DND-41 (cell line): Measurements from ENCODE around the gene EMP2.

Experiments used
- ATAC-seq: fragments of 200-7000 bp; cut with Tn5 transposase; 3 replicates; pipeline ENCODE4 v1.9.1; 2021; ENCODE audit warnings: low read depth; ENCODE audit not compliant: insufficient read depth
- DNase-seq: peaks from one replicate; pipeline ENCODE4 v3.0.0-alpha.2; 2020
- H2AFZ ChIP-seq: 2 replicates; pipeline ENCODE4 v1.6.0; 2012; ENCODE audit warnings: low read depth, low read length
- H3K27ac ChIP-seq: 2 replicates; pipeline ENCODE4 v1.5.1; 2012; ENCODE audit warnings: low read length, inconsistent platforms
- H3K27me3 ChIP-seq: fragments of 200-600 bp; sonication (generic); 2 replicates; pipeline ENCODE4 v1.6.0; 2012; ENCODE audit warnings: low read length, mild to moderate bottlenecking, inconsistent platforms; ENCODE audit not compliant: insufficient read depth, poor library complexity
- H3K36me3 ChIP-seq: 2 replicates; pipeline ENCODE4 v1.5.1; 2012; ENCODE audit warnings: low read length, inconsistent platforms; ENCODE audit not compliant: insufficient read depth
- H3K4me1 ChIP-seq: 2 replicates; pipeline ENCODE4 v1.5.1; 2012; ENCODE audit warnings: mild to moderate bottlenecking, low read length; ENCODE audit not compliant: insufficient read depth
- H3K4me2 ChIP-seq: 2 replicates; pipeline ENCODE4 v1.6.0; 2012; ENCODE audit warnings: mild to moderate bottlenecking, moderate library complexity, low read length, inconsistent platforms; ENCODE audit not compliant: insufficient read depth
- H3K4me3 ChIP-seq, 2 experiments: fragments of 200-600 bp in 1 of 2; shearing (Covaris generic) in 1 of 2; 2 replicates each; pipeline ENCODE4 v1.5.1; 2012 to 2016; ENCODE audit warnings: inconsistent platforms in 2 of 2, low read length in 2 of 2, mild to moderate bottlenecking in 2 of 2, low read depth in 1 of 2, moderate library complexity in 1 of 2
- H3K79me2 ChIP-seq: 2 replicates; pipeline ENCODE4 v1.6.0; 2012; ENCODE audit warnings: low read length, inconsistent platforms; ENCODE audit not compliant: insufficient read depth
- H3K9ac ChIP-seq: 2 replicates; pipeline ENCODE4 v1.6.0; 2012; ENCODE audit warnings: low read depth, mild to moderate bottlenecking, inconsistent platforms, low read length, moderate library complexity
- H3K9me3 ChIP-seq: 2 replicates; pipeline ENCODE4 v1.5.1; 2012; ENCODE audit warnings: low read length, moderate library complexity, mild to moderate bottlenecking, inconsistent platforms; ENCODE audit not compliant: insufficient read depth, severe bottlenecking
- H4K20me1 ChIP-seq: 2 replicates; pipeline ENCODE4 v1.6.0; 2012; ENCODE audit warnings: low read length; ENCODE audit not compliant: insufficient read depth
- CTCF ChIP-seq: IDR thresholded peaks from 2 replicates; pipeline ENCODE4 v1.5.1; 2012; ENCODE audit warnings: borderline replicate concordance, low read length, moderate library complexity, mild to moderate bottlenecking; ENCODE audit not compliant: poor library complexity, severe bottlenecking; ENCODE audit errors: extremely low read depth
- EZH2 ChIP-seq: IDR thresholded peaks from 3 replicates; pipeline ENCODE4 v1.6.1; 2012; ENCODE audit warnings: borderline replicate concordance, low read depth, mild to moderate bottlenecking, moderate library complexity, low read length, inconsistent platforms; ENCODE audit not compliant: severe bottlenecking

Gene EMP2

GRCh38 chr16:10501016-10501607 is 79.3 kb downstream of the EMP2 start:
- H3K79me2 ChIP-seq = no peaks in the 10 kb centered on the region
- DNase-seq (peak; percentile 23), ATAC-seq (peak; percentile 33; the same call in 1 of the 3 replicates)
- no peaks in the 10 kb centered on the region for H3K9me3 ChIP-seq
- no peak overlapping the region for H2AFZ ChIP-seq
- no peaks in the 10 kb centered on the region for H3K27me3 ChIP-seq
- H3K4me3 ChIP-seq = no peak overlapping the region
- H3K36me3 ChIP-seq = no peaks in the 10 kb centered on the region
- no peak overlapping the region for H3K9ac ChIP-seq
- no peak overlapping the region for H3K27ac ChIP-seq
- no peak overlapping the region for H3K4me2 ChIP-seq
- no peaks in the 10 kb centered on the region for H4K20me1 ChIP-seq
- TF ChIP-seq EZH2 = no peak
- peak; percentile 20 for TF ChIP-seq CTCF
- no peaks in the 10 kb centered on the region for H3K4me1 ChIP-seq

- no peak for ATAC-seq
Measured at GRCh38 chr16:10500582-10500981, 79.8 kb downstream of the EMP2 start.

GRCh38 chr16:10497132-10498101 is 83.0 kb downstream of the EMP2 start:
- H3K4me3 ChIP-seq = no peak overlapping the region
- H4K20me1 ChIP-seq = no peaks in the 10 kb centered on the region
- no peak overlapping the region for H3K27ac ChIP-seq
- no peaks in the 10 kb centered on the region for H3K4me1 ChIP-seq
- TF ChIP-seq EZH2 (no peak), CTCF (no peak)
- H3K4me2 ChIP-seq = no peak overlapping the region
- no peak overlapping the region for H2AFZ ChIP-seq
- H3K27me3 ChIP-seq = no peaks in the 10 kb centered on the region
- no peak overlapping the region for H3K9ac ChIP-seq
- ATAC-seq (no peak), DNase-seq (no peak)
- no peaks in the 10 kb centered on the region for H3K79me2 ChIP-seq
- H3K36me3 ChIP-seq = no peaks in the 10 kb centered on the region
- H3K9me3 ChIP-seq = peaks cover 13% of the 10 kb centered on the region

More at GRCh38 chr16:10500582-10500981, 79.8 kb downstream of the EMP2 start:
- no peak overlapping the region for H3K27ac ChIP-seq
- H3K9me3 ChIP-seq = no peaks in the 10 kb centered on the region
- no peak overlapping the region for H3K4me3 ChIP-seq
- no peak overlapping the region for H3K4me2 ChIP-seq
- no peaks in the 10 kb centered on the region for H3K79me2 ChIP-seq
- H3K27me3 ChIP-seq = no peaks in the 10 kb centered on the region
- TF ChIP-seq CTCF (no peak), EZH2 (no peak)
- H3K9ac ChIP-seq = no peak overlapping the region
- DNase-seq = no peak
- H4K20me1 ChIP-seq = no peaks in the 10 kb centered on the region
- no peaks in the 10 kb centered on the region for H3K36me3 ChIP-seq
- H2AFZ ChIP-seq = no peak overlapping the region
- no peaks in the 10 kb centered on the region for H3K4me1 ChIP-seq
